Mucosa of descending colon (tissue), 3 donors: Measurements from ENCODE around the gene CDK14. TPM values are rescaled to one million over a fixed set of nuclear protein-coding genes. Genes with fewer than 3 reads are reported as not detected.

Experiments used
- ATAC-seq: fragments of 200-7000 bp; cut with Tn5 transposase; one replicate; pipeline ENCODE4 v1.9.1; 2020; ENCODE audit warnings: mild to moderate bottlenecking, moderate library complexity
- DNase-seq, 3 donors: peaks; one replicate each; pipeline ENCODE4 v3.0.0-alpha.2; 2020
- H3K36me3 ChIP-seq: fragments of 200-600 bp; one replicate; pipeline ENCODE4 v1.8.0; 2021; ENCODE audit warnings: low read depth, mild to moderate bottlenecking
- H3K4me1 ChIP-seq: fragments of 200-600 bp; one replicate; pipeline ENCODE4 v1.8.0; 2021; ENCODE audit warnings: low read depth, mild to moderate bottlenecking
- H3K4me3 ChIP-seq: fragments of 200-600 bp; one replicate; pipeline ENCODE4 v1.8.0; 2021; ENCODE audit warnings: mild to moderate bottlenecking
- H3K9me3 ChIP-seq: fragments of 200-600 bp; one replicate; pipeline ENCODE4 v1.8.0; 2021; ENCODE audit warnings: mild to moderate bottlenecking
- intact Hi-C, 2 donors: fragments of 100-400 bp; cut with DNase I in 1 of 2; cut with micrococcal nuclease in 1 of 2; formaldehyde crosslinking; loops; one replicate each; pipeline versions ENCODE4 v1.11.0 to v1.11.1; 2022; cut with DNase I, micrococcal nuclease
- total RNA-seq, 3 donors: library from RNA; stranded (reverse); fragmentation: NEBNext Ultra II Directional in 2 of 3; extraction: Animal tissue kit (Norgen Biotek cat#: 25700) in 2 of 3; gene quantifications; one replicate each; pipeline versions ENCODE4 v1.2.1 to v1.2.4, GENCODE V29; 2021 to 2023
- TF ChIP-seq, protein P1 (sequence below): fragments of 200-600 bp; IDR thresholded peaks from one replicate; pipeline ENCODE4 v1.8.0; 2022; ENCODE audit warnings: antibody characterized with exemption, mild to moderate bottlenecking
- donor health status: DM: no; HTN: no; CAD: no; lungs with moderate emphysema.
- donor health status: DM: no; HTN: no; CAD: no.
- donor health status: DM: no; HTN: yes; CAD: no.

Gene CDK14
- total RNA-seq, 3 donors from 2014 or later, result 5.4 to 24.4 (median 5.6) TPM

DNA sequence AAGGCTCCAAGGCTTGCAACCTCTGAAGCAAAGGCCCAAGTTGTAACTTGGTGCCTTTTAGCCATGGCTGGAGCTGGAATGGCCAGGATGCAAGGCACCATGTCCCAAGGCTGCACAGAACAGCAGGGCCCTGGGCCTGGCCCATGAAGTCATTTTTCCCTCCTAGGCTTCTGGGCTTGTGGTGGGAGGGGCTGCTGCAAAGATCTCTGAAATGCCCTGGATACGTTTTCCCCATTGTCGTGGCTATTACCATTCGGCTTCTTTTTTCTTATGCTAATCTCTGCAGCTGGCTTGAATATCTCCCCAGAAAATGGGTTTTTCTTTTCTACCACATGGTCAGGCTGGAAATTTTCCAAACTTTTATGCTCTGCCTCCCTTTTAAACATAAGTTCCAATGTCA lies 234.2 kb downstream of the CDK14 start:
- Histone ChIP-seq H3K4me1 (no peaks in the 10 kb centered on the region), H3K36me3 (no peaks in the 10 kb centered on the region), H3K9me3 (no peaks in the 10 kb centered on the region), H3K4me3 (no peak overlapping the region)
- DNase-seq (no peak), ATAC-seq (no peak)
- TF ChIP-seq, protein P1, sequence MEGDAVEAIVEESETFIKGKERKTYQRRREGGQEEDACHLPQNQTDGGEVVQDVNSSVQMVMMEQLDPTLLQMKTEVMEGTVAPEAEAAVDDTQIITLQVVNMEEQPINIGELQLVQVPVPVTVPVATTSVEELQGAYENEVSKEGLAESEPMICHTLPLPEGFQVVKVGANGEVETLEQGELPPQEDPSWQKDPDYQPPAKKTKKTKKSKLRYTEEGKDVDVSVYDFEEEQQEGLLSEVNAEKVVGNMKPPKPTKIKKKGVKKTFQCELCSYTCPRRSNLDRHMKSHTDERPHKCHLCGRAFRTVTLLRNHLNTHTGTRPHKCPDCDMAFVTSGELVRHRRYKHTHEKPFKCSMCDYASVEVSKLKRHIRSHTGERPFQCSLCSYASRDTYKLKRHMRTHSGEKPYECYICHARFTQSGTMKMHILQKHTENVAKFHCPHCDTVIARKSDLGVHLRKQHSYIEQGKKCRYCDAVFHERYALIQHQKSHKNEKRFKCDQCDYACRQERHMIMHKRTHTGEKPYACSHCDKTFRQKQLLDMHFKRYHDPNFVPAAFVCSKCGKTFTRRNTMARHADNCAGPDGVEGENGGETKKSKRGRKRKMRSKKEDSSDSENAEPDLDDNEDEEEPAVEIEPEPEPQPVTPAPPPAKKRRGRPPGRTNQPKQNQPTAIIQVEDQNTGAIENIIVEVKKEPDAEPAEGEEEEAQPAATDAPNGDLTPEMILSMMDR, result no peak
- intact Hi-C loops, result no loop called here

DNA sequence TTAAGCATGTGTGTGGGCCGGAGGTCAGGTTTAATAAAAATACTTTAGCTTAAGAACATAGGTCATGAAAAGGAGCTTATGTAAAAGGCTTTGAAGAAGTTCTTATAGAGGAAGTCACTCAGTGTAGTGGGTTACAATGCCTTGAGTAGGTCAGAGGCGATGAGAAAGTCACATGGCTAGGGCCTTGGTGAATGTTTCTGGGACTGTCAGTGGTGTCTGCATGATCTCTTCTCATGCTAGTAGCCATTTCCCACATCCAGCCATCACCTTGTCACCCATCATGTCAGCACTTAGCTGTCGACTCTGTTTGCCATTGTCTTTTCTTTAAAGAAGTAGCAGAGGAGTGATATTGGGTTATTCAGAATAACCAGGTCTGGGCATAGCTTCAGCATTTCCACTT lies 236.6 kb downstream of the CDK14 start:
- no peaks in the 10 kb centered on the region for H3K4me1 ChIP-seq
- H3K9me3 ChIP-seq, result no peaks in the 10 kb centered on the region
- intact Hi-C loops, result no loop called here
- DNase-seq (no peak), ATAC-seq (no peak)
- TF ChIP-seq, protein P1, result no peak
- no peaks in the 10 kb centered on the region for H3K36me3 ChIP-seq
- no peak overlapping the region for H3K4me3 ChIP-seq

DNA sequence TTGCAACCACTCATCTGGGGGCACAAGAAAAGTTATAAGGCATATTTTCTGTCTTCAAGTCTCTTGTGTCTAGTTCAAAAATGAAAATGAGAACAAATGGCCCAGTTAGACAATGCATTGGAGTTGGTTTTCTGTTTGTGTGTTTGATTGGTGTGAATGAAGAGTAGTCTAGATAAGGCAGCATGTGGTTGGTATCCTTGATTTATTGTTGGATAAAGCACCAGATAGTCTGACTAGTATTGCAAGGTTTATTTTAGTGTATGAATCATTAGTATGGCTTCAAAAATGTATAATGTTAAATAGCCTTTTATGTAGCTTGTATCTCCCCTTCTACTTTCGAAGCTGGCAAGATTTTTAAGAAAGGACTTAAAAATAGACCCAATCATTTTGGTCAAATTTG lies 237.3 kb downstream of the CDK14 start:
- ATAC-seq (no peak), DNase-seq (no peak)
- Histone ChIP-seq H3K36me3 (no peaks in the 10 kb centered on the region), H3K9me3 (peaks cover 5% of the 10 kb centered on the region), H3K4me1 (no peaks in the 10 kb centered on the region), H3K4me3 (no peak overlapping the region)
- intact Hi-C loops, result no loop called here
- TF ChIP-seq, protein P1, result no peak

DNA sequence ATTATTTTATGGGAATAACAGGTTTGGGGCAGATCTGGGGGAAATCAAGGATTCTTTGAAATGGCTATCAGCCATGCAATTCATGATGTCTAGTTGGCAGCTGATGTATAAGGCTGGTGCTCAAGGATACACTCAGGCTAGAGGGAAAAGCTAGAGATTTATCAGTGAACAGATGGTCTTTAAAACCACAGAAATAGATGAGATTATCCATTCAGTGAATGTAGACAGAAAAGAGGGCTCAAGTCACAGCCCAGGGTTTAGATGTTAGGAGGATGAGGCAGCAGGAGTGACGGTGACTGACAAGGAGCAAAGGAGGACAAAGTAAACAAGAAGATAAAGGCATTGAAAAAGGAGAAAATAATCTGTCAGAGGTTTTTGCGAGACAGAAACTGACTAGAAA lies 238.7 kb downstream of the CDK14 start:
- Histone ChIP-seq H3K9me3 (peaks cover 5% of the 10 kb centered on the region), H3K36me3 (no peaks in the 10 kb centered on the region), H3K4me3 (no peak overlapping the region), H3K4me1 (no peaks in the 10 kb centered on the region)
- TF ChIP-seq, protein P1, result no peak
- no peak for ATAC-seq
- DNase-seq, result no peak
- intact Hi-C loops, result no loop called here

DNA sequence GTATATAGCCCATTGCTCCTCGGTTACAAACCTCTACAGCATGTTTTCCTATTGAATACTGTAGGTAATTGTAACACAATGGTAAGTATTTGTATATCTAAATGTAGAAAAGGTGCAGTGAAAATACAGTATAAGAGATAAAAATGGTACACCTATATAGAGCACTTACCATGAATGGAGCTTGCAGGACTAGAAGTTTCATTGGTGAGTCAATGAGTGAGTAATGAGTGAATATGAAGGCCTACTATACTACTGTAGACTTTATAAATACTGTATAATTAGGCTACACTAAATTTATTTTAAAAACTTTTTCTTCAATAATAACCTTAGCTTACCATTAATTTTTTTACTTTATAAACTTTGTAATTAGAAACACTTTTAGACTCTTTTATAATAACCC lies 239.7 kb downstream of the CDK14 start:
- intact Hi-C loops, result no loop called here
- no peak for DNase-seq
- Histone ChIP-seq H3K4me1 (no peaks in the 10 kb centered on the region), H3K9me3 (peaks cover 5% of the 10 kb centered on the region), H3K4me3 (no peak overlapping the region), H3K36me3 (no peaks in the 10 kb centered on the region)
- TF ChIP-seq, protein P1, result no peak
- ATAC-seq, result no peak

DNA sequence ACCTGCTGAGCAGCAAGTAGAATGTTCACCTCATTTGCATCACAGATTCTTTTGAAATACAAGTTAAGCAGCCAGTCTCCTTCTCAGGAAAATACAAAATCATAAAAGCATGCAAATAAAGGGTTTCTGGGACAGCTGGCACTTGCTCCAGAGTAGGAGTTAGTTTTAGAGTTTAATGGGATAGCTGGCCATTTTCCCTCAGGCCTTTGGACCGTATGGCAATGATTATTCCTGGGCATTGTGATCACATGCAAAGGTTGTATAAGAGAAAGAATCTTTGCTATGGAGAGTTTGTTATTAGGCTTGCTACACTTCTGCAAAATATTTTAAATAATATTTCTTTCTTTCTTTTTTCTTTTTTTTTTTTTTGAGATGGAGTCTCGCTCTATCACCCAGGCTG lies 240.8 kb downstream of the CDK14 start:
- intact Hi-C loops, result no loop called here
- DNase-seq (no peak), ATAC-seq (no peak)
- no peaks in the 10 kb centered on the region for H3K36me3 ChIP-seq
- H3K4me3 ChIP-seq, result no peak overlapping the region
- no peaks in the 10 kb centered on the region for H3K4me1 ChIP-seq
- TF ChIP-seq, protein P1, result no peak
- H3K9me3 ChIP-seq, result peaks cover 5% of the 10 kb centered on the region
